ENCODE measurements around the gene MRPL12.
"Not testable (repeated sequence)": the region's sequence is repeated elsewhere in the genome, so short reads cannot be mapped to it uniquely, and the experiment has no call there.

MRPL12 gene

DNA sequence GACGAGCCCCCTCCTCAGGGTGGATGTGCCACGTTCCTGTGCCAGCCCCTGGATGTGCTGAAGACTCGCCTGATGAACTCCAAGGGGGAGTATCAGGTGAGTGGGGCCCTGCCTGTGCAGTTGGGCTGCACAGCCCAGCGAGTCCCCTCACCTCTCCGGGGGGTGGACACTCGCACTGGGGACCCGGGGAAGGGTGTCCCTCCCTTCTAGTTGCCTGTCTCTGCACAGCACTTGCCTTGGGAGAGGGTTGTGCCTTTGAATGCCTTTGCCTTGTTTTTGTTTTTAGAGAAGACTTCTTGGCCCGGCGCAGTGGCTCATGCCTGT is 14.6 kb downstream of the MRPL12 start:
- DNase-seq: no peak

DNA sequence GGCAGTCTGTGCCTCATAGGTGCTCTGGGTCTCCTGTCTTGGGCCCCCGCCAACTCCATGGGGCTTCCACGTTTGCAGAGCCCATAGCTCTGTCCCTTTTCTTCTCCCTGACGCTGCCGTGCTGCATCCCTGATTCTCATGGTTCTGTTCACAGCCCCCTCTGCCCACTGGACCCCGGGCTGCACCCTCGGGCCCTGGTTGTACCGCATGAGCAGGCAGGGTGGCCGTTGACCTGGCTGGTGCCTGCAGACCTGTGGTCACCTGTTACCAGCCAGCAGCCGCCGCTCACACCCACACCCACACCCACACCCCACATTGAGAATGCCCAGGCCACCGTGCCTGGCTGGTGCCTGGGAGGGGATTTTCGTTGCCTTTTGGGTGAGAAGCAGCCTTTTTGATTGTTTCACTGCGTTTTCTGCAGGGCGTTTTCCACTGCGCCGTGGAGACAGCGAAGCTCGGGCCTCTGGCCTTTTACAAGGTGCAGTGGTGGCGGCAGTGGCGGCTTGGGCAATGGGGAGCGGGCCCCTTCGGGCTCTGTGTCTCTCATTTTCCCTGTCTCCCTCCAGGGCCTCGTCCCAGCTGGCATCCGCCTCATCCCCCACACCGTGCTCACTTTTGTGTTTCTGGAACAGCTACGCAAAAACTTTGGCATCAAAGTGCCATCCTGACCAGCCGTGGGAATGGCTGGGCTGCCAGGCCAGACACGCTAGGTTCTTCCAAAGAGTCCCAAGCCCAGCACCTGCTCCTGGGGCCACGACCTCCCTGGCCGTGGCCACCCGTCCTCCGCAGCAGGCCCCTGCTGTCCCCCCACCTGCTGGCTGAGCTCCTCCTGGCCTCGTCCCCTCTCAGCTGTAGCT is 16.5 kb downstream of the MRPL12 start:
- no peak for DNase-seq

DNA sequence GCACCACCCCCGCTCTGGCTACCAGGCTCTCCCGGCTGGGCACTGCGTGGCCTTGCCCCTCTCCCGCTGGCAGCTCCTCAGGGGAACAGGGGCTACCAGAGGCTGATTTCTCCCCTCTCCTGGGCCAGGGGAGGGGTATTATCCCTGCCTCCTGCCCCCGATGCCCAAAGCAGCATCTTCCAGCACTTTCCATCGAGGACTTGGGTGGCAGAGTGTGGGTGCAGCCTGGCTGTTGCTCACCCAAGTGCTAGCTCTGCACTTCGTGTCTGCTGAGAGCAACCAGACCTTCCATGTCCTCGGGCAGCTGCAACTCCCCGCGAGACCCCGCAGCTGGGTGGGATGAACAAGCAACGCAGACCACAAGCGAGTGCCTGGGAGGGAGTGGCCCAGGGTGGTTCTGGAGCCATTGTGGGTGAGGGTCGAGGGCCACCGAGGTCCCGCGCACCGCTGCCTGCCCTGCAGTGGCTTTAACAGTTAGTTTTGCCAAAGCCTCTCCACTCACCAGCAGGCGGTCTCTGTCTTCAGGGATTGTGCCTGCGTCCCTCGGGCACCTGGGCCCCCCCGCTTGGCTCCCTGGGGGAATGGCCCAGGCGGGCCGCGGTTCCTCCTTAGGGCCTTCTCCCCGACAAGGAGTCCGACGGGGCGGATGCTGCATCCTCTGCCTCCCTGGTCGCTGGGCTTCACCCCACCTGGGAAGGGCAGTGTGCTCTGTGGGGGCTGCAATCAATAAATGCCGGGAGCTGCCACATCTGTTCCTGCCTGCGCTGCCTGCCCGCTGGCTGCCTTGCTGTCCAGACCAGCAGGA is 17.3 kb downstream of the MRPL12 start:
- no peak for DNase-seq

DNA sequence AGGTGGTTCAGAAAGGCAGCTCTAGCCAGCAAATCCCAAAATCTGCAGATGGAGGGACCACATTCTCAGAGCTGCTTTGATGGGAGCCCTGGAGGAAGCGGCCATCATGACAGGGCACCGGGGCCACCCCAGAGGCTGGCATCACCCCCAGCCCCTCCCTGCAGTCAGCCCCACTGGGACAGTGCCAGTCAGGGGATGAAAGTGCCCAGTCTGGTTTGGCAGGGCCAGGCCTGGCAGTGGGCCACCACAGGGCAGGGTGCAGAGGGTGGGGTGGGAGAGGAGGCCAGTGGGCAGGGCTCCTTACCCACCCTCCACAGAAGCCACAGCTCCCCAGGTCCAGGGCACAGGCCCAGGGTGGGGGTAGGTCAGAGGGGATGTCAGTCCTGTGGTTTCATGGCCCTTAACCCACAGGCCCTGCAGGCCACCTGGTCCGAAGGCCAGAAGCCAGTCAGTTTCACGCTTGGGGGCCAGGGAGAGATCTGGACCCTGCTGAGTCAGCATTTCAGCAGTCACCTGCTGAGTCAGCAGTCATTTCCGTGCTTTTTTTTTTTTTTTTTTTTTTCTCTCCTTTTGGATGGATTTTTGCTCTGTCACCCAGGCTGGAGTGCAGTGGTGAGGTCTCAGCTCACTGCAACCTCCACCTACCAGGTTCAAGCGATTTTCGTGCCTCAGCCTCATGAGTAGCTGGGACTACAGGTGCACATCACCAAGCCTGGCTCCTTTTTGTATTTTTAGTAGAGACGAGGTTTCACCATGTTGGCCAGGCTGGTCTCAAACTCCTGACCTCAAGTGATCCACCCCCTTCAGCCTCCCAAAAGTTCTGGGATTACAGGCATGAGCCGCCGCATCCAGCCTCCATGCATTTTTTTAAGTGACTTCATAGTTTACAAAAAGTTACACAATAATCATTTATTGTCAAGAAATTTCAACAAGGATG is 19.3 kb downstream of the MRPL12 start:
- DNase-seq: no peak

DNA sequence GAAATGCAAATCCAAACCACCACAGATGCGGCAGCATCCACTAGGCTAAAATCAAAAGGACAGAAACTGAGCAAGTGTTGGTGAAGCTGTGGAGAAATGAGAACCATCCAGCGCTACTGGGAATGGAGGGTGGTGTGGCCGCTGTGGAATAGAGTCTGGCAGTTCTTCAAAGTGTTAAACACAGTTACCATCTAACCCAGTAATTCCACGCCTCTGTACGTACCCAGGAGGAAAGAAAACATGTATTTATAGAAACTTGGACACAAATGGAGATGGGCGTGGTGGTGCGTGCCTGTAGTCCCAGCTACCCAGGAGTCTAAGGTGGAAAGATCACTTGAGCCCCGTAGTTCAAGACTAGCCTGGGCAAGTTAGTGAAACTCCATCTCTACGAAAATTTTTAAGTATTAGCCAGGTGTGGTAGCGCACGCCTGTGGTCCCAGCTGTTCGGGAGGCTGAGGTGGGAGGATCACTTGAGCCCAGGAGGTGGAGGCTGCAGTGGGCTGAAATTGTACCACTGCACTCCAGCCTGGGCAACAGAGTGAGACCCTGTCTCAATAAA is 20.6 kb downstream of the MRPL12 start:
- DNase-seq: peak in 1 of 2 experiments; percentile 53

DNA sequence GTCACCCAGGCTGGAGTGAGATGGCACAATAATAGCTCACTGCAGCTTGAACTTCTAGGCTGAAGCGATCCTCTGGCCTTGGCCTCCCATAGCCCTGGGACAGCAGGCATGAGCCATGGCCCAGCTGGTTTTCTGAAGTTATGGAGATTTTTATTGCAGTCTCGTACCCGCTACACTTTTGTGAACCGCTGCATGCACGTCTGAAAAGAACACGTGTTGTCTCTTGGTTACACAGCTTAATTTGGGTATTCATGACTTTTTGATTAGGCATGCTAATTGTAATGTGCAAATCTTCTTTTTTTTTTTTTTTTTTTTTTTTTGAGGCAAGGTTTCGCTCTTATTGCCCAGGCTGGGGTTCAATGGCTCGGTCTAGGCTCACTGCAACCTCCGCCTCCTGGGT is 22.3 kb downstream of the MRPL12 start:
- DNase-seq: peak; percentile 54 to 60

DNA sequence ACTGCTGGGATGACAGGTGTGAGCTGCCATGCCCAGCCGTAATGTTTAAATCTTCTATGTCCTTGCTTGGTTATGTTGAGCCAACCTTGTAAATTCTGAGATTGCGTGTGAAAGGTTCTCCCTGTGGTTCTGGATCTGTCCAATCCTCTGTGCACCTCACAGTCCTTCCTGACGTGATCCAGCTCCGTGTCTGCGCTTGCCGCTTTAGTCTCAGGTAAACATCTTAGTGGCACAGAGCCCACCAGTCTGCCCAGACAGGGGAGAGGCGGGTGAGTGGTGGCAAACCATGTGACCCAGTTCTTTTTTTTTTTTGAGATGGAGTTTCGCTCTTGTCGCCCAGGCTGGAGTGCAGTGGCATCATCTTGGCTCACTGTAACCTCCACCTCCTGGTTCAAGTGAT is 22.8 kb downstream of the MRPL12 start:
- DNase-seq: no peak

DNA sequence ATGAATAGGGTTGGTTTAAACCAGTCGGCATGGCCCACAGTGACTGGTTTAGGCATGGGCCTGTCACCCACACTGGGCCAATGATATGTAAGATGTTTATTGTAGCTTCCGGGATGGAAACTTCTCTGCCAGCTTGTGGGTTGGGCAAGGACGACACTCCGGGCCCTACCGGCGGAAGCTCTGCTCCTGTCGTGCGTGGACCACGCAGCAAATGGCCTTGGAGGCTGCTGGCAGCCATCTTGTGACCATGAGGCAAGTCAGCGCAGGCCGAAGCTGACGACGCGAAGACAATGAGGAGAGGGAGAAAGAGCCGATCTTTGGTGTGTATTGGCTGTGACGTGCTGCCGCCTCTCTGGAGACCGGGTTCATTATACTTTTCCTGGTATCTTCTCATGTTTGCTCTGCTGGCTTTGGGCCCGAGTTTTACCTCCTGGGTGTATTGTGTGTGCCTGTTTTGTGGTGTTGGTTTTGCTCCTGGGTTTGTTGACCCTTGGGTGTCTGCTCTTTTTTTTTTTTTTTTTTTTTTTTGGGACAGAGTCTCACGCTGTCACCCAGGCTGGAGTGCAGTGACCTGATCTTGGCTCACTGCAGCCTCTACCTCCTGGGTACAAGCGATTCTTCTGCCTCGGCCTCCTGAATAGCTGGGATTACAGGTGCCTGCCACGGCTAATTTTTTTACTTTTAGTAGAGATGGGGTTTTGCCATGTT is 24.3 kb downstream of the MRPL12 start:
- DNase-seq: no peak

DNA sequence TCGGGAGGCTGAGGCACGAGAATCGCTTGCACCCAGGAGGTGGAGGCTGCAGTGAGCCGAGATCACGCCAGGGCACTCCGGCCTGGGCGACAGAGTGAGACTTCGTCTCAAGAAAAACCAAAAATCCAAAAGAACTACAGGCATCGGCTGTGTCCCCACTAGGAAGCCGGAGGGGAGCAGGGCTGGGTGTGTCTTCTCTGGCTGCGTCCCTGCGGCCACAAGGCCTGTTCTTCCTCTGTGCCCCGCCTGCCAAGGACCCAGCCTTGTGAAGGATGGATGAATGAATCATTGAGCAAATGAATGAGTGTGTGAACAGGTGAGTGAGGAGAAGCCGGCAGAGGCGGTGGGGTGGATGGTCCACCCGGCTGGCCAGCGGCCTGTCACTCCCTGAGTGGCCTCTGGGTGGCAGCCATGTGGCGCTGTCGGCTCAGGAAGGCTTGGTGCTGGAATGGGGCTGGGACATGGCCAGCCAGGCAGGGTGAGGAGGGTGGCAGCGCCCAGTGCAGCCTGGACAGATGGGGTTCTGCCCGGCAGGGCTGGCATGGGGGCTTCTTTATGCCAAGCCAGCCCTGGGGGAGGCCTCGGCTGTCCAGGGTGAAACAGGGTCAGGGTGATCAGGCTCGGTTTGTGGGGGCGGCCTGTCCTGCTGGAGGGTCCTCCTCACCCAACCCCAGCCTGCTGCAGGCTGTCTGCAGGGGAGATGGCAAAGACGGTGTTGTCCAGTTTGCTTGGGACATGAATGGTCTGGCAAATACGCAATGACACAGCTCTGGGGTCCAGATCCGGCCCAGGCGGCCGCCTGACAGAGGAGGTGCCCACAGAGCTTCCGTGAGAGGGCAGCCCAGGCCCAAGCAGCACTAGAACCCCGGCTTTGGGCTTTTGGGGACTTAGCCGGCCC is 30.6 kb downstream of the MRPL12 start:
- peak in 1 of 2 experiments; percentile 87 for DNase-seq

DNA sequence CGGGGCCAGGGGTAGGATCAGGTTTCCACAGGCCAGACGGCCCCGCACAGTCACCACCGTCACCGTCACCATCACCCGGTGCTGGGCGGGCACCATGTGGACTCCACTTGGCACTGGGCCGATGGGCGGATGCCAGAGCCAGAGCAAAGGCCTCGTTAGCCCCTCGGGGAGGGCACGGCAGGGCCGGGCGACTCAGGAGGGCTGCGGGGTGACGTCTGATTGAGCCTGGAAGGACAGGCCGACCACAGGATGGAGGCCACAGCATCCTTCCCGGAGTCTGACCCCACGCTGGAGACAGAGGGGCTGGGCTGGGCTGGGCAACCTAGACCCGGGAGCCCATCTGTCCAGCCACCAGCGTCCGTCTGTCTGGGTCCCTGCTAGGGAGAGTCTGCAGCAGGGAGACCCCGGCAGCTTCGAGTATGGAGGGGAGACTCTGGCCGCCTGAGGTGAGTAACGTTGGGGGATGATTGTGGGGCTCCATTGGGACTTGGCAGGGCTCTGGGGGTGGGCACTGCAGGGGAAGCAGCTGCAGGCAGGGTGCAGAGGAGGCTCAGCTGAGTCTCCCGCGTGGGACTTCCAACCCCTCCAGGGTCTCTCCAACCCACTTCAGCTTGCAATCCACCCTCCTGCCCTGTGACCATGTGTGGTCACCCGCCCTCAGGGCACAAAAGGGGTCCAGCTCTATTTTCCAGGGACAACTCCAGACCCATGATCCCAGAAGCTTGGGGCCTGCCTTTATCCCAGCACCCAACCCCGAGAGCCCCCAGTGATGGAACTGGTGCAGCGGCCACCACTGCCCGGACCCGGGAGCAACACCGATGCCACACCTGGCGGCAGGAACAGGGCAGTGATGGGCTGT is 31.5 kb downstream of the MRPL12 start:
- no peak for DNase-seq

DNA sequence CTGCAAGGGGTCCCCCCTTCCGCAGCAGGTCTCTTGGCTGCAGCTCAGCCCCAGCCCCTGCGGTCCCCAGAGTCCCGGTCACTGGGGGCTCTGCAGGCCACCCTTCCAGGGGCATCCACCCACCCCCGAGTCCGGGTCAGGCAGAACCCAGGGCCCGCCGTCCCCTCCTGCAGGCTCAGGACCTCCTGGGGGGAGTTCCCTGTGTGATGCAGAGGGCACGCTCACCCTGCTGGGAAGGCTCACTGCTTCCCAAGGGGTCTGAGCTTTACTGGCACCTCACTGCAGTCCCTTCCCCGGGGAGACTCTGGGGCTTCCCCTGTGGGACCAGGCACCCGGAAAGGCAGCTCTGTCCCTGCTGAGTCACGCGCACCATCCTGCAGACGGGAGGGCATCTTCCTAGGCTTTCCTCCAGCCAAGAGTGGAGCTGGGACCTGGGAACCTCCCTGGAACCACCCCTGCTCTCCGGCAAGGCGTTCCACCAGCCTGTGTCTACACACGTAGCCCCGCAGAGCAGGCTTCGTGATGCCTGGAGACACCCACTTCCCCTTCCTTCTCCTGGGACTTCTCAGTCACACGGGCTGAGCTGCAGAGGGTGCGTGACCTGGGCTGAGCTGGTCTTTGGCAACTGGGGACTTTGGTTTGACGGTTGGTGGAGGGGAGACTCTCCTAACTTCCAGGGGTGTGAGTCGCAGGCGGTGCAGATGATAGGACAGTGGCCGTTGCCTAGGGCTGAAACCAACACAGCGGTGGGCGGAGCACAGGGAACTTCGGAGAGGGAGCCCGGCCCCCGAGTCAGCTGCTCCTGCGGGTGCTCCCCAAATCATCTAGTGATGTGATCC is 32.3 kb downstream of the MRPL12 start:
- DNase-seq: peak in 1 of 2 experiments; percentile 81

DNA sequence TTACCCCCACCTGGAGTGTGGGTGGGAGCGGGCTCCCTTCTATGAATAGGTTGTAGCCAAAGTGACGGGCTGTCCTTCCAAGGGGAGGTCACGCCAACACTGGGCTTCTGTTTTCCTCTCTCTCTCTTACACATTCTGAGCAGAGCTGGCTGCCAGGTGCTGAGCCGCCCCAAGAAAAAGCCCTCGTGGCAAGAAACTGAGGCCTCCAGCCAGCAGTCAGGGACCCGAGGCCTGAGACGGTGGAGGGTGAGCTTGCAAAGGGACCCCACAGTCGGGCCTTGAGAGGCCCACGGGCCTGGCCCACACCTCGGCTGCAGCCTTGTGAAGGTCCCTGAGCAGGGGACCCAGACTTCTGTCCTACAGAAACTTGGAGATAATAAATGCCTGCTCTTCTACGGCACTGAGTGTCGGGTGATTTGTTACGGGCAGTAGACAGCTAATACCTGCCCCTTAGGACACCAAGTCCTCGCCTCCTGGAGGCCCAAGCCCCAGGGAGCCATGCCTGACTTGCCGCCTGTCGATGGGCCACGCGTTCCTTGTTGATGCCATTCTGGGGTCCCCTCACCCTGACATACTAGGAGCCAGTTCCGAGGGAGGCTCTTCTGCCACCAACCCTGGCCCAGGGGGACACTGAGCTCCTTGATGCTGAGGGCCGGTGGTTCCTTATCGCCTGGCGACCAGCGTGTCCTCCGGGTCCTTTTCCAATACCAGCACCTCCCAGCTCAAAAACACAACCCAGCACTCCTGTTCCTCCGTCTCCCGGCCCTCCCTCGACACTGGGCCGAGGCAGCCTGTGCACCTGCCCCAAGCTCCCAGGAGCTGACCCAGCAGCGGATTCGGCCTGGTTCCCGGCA is 35.0 kb downstream of the MRPL12 start:
- DNase-seq: no peak

DNA sequence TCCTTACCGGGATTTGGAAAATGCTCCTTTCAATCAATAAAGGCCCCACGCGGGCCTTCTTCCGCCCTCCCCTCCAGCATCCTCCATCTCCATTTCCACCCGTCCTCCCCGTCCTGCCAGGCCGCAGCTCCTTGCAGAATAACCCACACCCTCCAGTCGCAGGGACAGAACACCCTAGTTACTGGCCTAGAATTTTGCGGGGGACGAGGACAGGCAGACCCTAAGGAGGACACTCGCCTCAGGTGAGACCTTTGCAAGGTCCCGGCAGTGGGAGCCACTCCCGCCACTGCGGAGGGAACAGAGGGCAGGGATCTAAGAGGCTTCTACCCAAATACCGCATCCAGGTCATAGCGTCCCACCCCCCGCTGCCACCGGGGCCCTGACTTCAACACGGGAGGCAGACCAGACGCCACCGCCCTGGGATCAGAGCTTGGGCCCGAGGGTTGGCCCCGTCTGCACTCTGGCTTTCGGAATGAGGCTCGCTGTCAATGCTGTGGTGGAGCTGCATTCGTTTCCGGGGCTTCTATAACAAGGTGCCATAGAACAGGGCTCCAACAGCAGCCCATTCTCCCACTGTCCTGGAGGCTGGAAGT is 35.7 kb downstream of the MRPL12 start:
- DNase-seq: no peak

DNA sequence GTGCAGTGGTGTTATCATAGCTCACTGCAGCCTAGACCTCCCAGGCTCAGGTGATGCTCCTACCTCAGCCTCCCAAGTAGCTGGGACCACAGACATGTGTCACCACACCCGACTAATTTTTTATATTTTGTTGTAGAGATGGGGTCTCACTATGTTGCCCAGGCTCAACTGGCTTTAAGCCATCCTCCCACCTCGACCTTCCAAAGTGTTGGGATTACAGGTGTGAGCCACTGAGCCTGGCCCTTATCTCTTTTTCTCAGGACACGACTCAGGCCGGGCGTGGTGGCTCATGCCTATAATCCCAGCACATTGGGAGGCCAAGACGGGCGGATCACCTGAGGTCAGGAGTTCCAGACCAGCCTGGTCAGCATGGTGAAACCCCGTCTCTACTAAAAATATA is 36.4 kb downstream of the MRPL12 start:
- not testable (repeated sequence) for DNase-seq

DNA sequence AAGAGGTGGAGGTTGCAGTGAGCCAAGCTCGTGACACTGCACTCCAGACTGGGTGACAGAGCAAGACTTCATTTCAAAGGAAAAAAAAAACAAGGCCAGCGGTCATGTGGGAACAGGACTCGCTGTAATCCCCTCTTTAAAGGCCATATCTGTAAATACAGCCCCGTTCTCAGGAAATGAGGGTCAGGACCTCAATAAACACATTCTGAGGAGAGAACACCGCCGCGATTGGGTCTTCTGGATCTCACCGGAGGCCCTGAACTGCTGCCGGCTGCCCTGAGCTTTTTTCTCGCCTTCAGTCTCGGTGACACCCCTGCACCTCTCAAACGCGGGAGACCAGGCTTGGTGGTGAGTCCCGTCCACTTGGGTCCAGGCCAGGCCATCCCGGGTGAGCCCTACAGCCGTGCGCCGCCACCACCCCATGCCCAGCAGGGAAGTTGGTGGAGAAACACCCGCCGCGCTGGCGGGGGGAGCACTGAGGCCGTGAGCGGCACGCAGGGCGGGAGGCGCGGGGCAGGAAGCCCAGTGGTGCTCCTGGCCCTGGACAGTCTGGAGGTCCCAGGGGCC is 37.3 kb downstream of the MRPL12 start:
- DNase-seq: no peak

DNA sequence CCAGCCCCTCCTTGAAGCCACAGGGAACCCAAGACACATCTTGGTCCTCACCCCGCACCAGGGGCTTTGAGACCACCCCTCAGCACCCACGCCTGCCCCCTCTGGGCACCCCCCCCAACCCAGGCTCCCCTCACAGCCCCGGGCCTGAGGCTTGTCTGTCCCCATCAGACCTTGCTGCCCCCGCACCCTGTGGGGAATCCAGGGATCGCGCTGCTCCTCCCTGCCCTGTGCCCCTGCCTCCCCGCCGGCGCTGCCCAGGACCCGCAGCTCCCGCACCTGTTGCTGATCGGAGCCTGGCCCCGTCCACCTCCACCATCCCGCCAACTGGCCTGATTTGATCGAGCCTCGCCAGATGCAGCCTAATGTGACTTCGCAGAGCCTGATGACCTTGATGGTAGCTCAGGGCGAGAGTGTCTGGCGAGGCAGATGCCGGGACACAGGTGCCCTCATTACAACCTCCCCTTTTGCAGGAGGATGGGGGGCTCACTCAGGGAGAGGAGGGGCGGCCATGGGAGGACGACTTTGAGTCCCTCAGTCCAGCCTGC is 38.0 kb downstream of the MRPL12 start:
- DNase-seq: no peak
